ENCODE data around the gene OPCML. TPM values are rescaled to one million over a fixed set of nuclear protein-coding genes. Genes with fewer than 3 reads are reported as not detected.

The OPCML gene
- total RNA-seq, 1 experiment from 2014 or later = 0.13 TPM

DNA sequence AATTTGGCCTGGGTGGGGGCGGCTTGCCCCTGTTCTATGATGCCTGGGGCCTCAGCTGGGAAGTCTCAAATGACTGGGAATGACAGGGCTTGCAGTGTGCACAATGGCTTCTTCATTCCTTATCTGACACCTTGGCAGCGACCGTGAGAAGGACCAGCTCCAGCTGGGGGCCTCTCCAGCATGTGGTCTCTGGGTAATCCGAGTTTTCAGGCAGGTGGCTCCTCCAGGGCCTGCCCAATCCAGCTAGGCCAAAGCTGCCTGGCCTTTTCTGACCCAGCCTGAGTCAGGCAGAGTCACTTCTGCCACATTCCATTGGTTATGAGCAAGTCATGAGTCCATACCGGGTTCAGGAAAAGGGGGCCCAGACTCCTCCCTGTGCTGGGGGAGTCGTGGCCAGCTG is 646.0 kb downstream of the OPCML start:
- DNase-seq (ENCODE audit: low spot score) = no peak
- POLR2A ChIA-PET (ENCODE audit: low non-redundant PET) = no interaction called here
- no peak overlapping the region for H3K27ac ChIP-seq (ENCODE audit: low read depth, low read length, poor library complexity, severe bottlenecking)

DNA sequence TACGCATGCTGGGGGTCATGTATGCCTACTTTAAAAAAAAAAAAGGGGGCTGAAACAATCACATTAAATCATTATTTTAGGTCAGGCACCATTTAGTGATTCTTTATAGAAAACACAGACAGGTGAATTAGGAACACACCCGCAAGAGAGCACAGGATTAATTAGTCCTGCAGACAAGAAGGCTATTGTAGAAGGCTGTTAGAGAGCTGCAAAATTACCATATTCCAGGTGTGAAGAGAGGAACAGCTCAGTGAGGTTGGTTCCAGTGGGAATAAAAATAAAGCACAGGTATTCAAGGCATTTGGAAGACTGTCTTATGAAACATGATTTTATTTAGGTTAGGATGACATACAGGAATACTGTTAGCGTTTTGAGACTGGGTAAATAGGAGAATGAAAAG is 649.1 kb downstream of the OPCML start:
- no peak overlapping the region for H3K4me3 ChIP-seq (ENCODE audit: low read depth, low read length, poor library complexity, severe bottlenecking)
- TF ChIP-seq EZH2 (IDR thresholded peaks at IDR 0.05; ENCODE audit: borderline replicate concordance, low read depth, low read length, poor library complexity, severe bottlenecking) (no peak), CTCF (conservative IDR thresholded peaks at IDR 0.05; ENCODE audit: low read depth, low read length) (no peak)
- no peak overlapping the region for H3K27ac ChIP-seq (ENCODE audit: low read depth, low read length, poor library complexity, severe bottlenecking)
- H3K4me1 ChIP-seq (ENCODE audit: insufficient read depth, low read length, poor library complexity, severe bottlenecking) = no peaks in the 10 kb centered on the region
- CTCF ChIA-PET = no interaction called here
- H3K27me3 ChIP-seq (replicated peaks; ENCODE audit: insufficient read depth, low read depth, low read length, poor library complexity) = peaks cover 72% of the 10 kb centered on the region
- no peak for DNase-seq (ENCODE audit: low spot score)
- H3K9me3 ChIP-seq (ENCODE audit: low read depth, low read length, poor library complexity, severe bottlenecking) = no peaks in the 10 kb centered on the region
- POLR2A ChIA-PET (ENCODE audit: low non-redundant PET) = no interaction called here
- intact Hi-C loops (cut with micrococcal nuclease; ENCODE audit: unreplicated experiment) = no loop called here
- BruUV-seq (replicated peaks) = no TSS peak
- H3K36me3 ChIP-seq (ENCODE audit: insufficient read depth, low read length, poor library complexity, severe bottlenecking) = no peaks in the 10 kb centered on the region

More for the DNA sequence above, 646.0 kb downstream of the OPCML start:
- no peaks in the 10 kb centered on the region for H3K9me3 ChIP-seq (ENCODE audit: low read depth, low read length, poor library complexity, severe bottlenecking)
- no peaks in the 10 kb centered on the region for H3K4me1 ChIP-seq (ENCODE audit: insufficient read depth, low read length, poor library complexity, severe bottlenecking)
- no peaks in the 10 kb centered on the region for H3K36me3 ChIP-seq (ENCODE audit: insufficient read depth, low read length, poor library complexity, severe bottlenecking)
- CTCF ChIA-PET = no interaction called here
- peaks cover 57% of the 10 kb centered on the region for H3K27me3 ChIP-seq (replicated peaks; ENCODE audit: insufficient read depth, low read depth, low read length, poor library complexity)
- TF ChIP-seq EZH2 (IDR thresholded peaks at IDR 0.05; ENCODE audit: borderline replicate concordance, low read depth, low read length, poor library complexity, severe bottlenecking) = no peak
- TF ChIP-seq CTCF (conservative IDR thresholded peaks at IDR 0.05; ENCODE audit: low read depth, low read length) = no peak
- intact Hi-C loops (cut with micrococcal nuclease; ENCODE audit: unreplicated experiment) = no loop called here
- H3K4me3 ChIP-seq (ENCODE audit: low read depth, low read length, poor library complexity, severe bottlenecking) = no peak overlapping the region
- BruUV-seq (replicated peaks) = no TSS peak

DNA sequence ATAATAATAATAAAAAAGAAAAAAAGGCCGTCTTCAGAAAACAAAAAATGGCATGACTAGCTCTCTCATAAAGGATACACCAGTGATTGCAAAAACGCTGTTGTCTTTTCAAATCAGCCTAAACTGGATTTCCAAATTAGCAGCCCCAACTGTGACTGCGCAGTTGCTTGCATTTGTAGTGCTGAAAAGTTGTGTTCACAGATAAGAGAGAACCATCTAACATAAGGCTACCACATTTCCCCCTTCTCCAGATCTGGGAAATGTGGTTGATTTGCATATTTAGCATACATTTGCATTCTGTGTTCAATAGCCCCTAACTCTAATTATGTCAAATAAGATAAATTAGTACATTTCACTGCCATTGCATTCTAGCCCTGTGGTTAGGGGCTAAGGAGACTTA is 650.7 kb downstream of the OPCML start:
- H3K27ac ChIP-seq (ENCODE audit: low read depth, low read length, poor library complexity, severe bottlenecking) = no peak overlapping the region
- ChIA-PET POLR2A (ENCODE audit: low non-redundant PET) (no interaction called here), CTCF (no interaction called here)
- no peaks in the 10 kb centered on the region for H3K4me1 ChIP-seq (ENCODE audit: insufficient read depth, low read length, poor library complexity, severe bottlenecking)
- TF ChIP-seq CTCF (conservative IDR thresholded peaks at IDR 0.05; ENCODE audit: low read depth, low read length) (no peak), EZH2 (IDR thresholded peaks at IDR 0.05; ENCODE audit: borderline replicate concordance, low read depth, low read length, poor library complexity, severe bottlenecking) (no peak)
- DNase-seq (ENCODE audit: low spot score) = no peak
- H3K9me3 ChIP-seq (ENCODE audit: low read depth, low read length, poor library complexity, severe bottlenecking) = no peaks in the 10 kb centered on the region
- no peak overlapping the region for H3K4me3 ChIP-seq (ENCODE audit: low read depth, low read length, poor library complexity, severe bottlenecking)
- intact Hi-C loops (cut with micrococcal nuclease; ENCODE audit: unreplicated experiment) = no loop called here
- H3K36me3 ChIP-seq (ENCODE audit: insufficient read depth, low read length, poor library complexity, severe bottlenecking) = no peaks in the 10 kb centered on the region
- peaks cover 74% of the 10 kb centered on the region for H3K27me3 ChIP-seq (replicated peaks; ENCODE audit: insufficient read depth, low read depth, low read length, poor library complexity)
- no TSS peak for BruUV-seq (replicated peaks)

Measured in A673 (cell line).